Limb (tissue), 2 donors: ENCODE measurements around the gene PSME2.

Source experiments
- DNase-seq, 2 donors: peaks; one replicate each; pipeline ENCODE4 v3.0.0-alpha.2; 2016; ENCODE audit errors: extremely low spot score in 2 of 2

PSME2 gene

DNA sequence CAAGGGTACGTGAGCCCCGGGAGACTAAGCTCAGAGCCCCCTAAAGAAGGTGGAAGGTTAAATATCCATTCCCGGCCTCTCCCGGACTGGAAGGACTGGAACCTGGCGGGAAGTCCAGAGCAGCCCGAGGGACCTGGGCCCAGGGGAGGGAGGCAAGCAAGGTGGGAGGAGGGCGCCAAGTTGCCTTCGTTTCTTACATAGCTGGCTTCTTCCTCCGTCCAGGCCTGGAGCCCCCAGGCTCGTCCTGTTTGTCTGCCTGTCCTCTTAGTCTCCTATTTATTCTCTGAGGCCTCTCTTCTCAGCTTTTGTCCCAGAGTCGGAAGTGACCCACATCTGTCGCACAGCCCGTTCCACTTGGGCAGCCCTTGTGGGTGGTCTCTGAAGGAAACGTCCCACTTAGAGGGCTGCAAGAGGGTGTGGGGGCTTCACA lies 51.6 kb downstream of the PSME2 start:
- no peak for DNase-seq

DNA sequence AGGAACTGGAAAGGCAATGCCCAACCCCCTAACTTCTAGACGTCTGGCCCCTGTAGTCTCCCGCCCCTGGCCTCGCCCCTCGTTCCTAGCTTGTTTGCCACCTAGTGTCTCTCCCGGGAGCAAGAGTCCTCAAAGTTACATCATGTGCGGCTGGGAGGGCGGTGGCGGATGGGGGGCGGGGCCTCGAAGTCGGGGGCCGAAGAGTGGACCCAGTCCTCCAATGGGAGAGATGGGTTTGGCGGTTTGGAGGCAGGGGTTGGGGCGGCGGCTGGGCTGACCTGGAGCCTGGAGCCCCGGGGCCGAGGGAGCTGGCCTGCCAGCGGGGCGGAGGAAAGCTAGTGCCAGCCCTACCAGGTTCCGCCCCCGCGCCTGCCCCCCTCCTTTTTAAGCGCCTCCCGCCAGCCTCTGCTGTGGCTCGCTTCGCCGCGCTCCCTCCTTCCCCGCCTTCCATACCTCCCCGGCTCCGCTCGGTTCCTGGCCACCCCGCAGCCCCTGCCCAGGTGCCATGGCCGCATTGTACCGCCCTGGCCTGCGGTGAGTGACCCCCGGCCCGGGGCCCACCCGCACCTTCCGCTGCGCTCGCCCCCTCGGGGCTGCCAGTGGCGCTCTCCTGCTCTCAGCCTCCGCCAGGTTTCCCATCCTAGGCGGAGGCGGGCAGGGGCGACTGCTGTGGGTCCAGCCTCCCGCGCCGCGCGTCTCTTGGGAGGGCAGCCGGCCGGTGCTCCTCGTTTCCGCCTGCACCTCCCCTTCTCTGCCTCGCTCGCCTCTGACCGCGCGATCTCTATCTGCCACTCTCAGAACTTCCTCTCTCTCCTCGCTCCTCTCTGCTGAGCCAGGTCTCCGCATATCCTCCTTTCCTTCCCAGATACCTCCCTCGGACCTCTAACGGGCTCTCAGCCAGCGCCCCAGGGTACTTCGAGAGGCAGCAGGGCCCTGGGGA lies 52.2 kb downstream of the PSME2 start, which contains the start of gene PCK2:
Gene PCK2, plus strand, starts transcription at position 411 of the 940 bp plus-strand sequence. Its CDS starts 95 bp downstream, at position 506.
- DNase-seq = peak; percentile 50 to 83
